Measurements from ENCODE around the gene GGCX.

Gene GGCX

DNA sequence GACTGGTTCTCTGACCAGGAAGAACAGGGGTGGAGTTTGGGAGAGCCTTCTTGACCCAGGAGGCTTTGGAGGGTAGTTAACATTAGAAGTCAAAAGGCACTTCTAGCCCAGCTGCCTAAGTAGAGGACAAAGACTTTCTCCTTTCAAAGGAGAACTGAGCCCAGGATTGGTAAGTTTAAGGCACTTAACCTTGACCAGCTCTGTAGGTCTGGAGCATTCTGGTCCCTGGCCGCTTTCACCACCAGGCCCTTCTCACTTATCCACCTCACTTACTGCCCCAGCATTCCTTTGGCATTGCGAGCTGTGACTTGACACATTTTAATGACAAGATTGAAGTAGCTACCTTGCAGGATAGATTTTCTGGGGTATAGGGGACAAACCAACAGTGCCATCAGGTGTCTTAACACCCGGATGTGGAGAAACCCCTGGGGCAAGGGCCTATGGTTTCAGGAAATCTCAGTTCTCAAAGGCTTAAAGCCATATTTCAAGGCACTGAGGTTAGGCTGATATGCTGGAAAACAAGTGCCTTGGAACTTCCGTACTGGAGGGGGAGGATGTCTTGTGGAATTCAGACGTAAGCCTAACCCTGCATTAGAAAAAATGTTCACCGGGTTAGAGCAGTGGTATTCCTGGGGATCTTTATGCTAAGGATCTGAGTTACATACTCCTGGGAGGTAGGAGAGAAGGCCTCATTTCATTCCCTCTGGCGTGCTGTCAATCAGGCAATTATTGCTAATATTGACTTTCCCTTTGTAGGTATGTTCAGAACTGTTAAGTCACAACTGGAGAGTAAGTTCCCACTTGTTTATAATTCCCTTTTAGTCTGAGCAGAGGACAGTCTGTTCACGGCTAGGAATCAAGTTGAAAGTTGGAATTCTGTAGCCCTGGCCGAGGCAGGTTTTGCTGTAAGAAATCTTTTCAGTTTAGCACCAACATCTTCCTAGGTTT, 46.2 kb upstream of the GGCX start (continued):
- TF ChIP-seq ZNF623 (tag by site-specific recombination; IDR thresholded peaks at IDR 0.05) (no peak), ZFP69B (tag by site-specific recombination; IDR thresholded peaks at IDR 0.05) (no peak), ZNF48 (tag by site-specific recombination; IDR thresholded peaks at IDR 0.05) (no peak), ZNF600 (tag by site-specific recombination; IDR thresholded peaks at IDR 0.05) (no peak), PBX3 (CRISPR knock-in tag; IDR thresholded peaks at IDR 0.05) (no peak), ZNF501 (tag by site-specific recombination; IDR thresholded peaks at IDR 0.05) (no peak), ZNF169 (tag by site-specific recombination; IDR thresholded peaks at IDR 0.05) (no peak)

- ChIA-PET CTCF (interaction anchor here (0.6 to 1.3 kb wide), 3 partner anchors 9 to 186 kb away, joined by 3 to 4 read pairs (median 3); no protein-coding TSS in a partner anchor), POLR2A (interaction anchor here (0.9 to 4.7 kb wide), 7 partner anchors 10 to 67 kb away, joined by 3 to 43 read pairs (median 6); partner anchors contain the start of genes GGCX, MAT2A, RNF181 and USP39)
- H3K4me1 ChIP-seq (ENCODE audit: control insufficient read depth, insufficient read depth, low read length), result peaks cover 9% of the 10 kb centered on the region
- H3K27ac ChIP-seq (ENCODE audit: extremely low read depth, low read depth, low read length), result no peak overlapping the region
- peaks cover 8 to 32% of the 10 kb centered on the region in 2 experiments; a peak in 2 of 3 replicates for H3K36me3 ChIP-seq (ENCODE audit: control insufficient read depth in 2 of 2, insufficient read depth in 1 of 2, low read length in 2 of 2)
- H3K9me3 ChIP-seq (ENCODE audit: control insufficient read depth, insufficient read depth, low read depth, low read length), result no peaks in the 10 kb centered on the region
- H3K4me3 ChIP-seq (ENCODE audit: low read depth, low read length), result no peak overlapping the region
- TF ChIP-seq ZNF580 (tag by site-specific recombination; IDR thresholded peaks at IDR 0.05) (no peak), ZNF704 (tag by site-specific recombination; IDR thresholded peaks at IDR 0.05) (no peak), ZIC2 (tag by site-specific recombination; IDR thresholded peaks at IDR 0.05) (no peak), ZBTB7A (tag by site-specific recombination; IDR thresholded peaks at IDR 0.05; ENCODE audit: low read depth) (no peak), SP2 (tag by site-specific recombination; IDR thresholded peaks at IDR 0.05) (no peak), ZNF350 (tag by site-specific recombination; IDR thresholded peaks at IDR 0.05) (no peak), ZNF654 (tag by site-specific recombination; IDR thresholded peaks at IDR 0.05; ENCODE audit: low read depth) (no peak)
Measured at GRCh38 chr2:85606116-85606455, 44.8 kb upstream of the GGCX start.

GRCh38 chr2:85605406-85606115, 44.3 kb upstream of the GGCX start:
- ChIA-PET POLR2A (interaction anchor here (0.9 to 4.7 kb wide), 8 partner anchors 10 to 67 kb away, joined by 3 to 43 read pairs (median 5); partner anchors contain the start of genes GGCX, MAT2A, RNF181 and USP39), CTCF (interaction anchor here (0.6 to 1.3 kb wide), 4 partner anchors 9 to 186 kb away, joined by 3 to 5 read pairs (median 4); no protein-coding TSS in a partner anchor)
- Histone ChIP-seq H3K27ac (ENCODE audit: extremely low read depth, low read depth, low read length) (no peak overlapping the region), H3K36me3 (ENCODE audit: control insufficient read depth in 2 of 2, insufficient read depth in 1 of 2, low read length in 2 of 2) (peaks cover 8 to 32% of the 10 kb centered on the region in 2 experiments; a peak in 2 of 3 replicates), H3K9me3 (ENCODE audit: control insufficient read depth, insufficient read depth, low read depth, low read length) (no peaks in the 10 kb centered on the region), H3K4me1 (ENCODE audit: control insufficient read depth, insufficient read depth, low read length) (peaks cover 9% of the 10 kb centered on the region), H3K4me3 (ENCODE audit: low read depth, low read length) (no peak overlapping the region)
- TF ChIP-seq ZEB2 (tag by site-specific recombination; IDR thresholded peaks at IDR 0.05), result no peak
- no peak for TF ChIP-seq ZNF280D (tag by site-specific recombination; IDR thresholded peaks at IDR 0.05)
- TF ChIP-seq, protein P1, sequence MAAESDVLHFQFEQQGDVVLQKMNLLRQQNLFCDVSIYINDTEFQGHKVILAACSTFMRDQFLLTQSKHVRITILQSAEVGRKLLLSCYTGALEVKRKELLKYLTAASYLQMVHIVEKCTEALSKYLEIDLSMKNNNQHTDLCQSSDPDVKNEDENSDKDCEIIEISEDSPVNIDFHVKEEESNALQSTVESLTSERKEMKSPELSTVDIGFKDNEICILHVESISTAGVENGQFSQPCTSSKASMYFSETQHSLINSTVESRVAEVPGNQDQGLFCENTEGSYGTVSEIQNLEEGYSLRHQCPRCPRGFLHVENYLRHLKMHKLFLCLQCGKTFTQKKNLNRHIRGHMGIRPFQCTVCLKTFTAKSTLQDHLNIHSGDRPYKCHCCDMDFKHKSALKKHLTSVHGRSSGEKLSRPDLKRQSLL (tag by site-specific recombination; IDR thresholded peaks at IDR 0.05), result no peak
- no peak for TF ChIP-seq ZNF221 (tag by site-specific recombination; IDR thresholded peaks at IDR 0.05; ENCODE audit: borderline replicate concordance)
- TF ChIP-seq ZNF10 (tag by site-specific recombination; IDR thresholded peaks at IDR 0.05), result no peak
- no peak for TF ChIP-seq SCRT1 (tag by site-specific recombination; IDR thresholded peaks at IDR 0.05; ENCODE audit: borderline replicate concordance)
- TF ChIP-seq, protein P2, sequence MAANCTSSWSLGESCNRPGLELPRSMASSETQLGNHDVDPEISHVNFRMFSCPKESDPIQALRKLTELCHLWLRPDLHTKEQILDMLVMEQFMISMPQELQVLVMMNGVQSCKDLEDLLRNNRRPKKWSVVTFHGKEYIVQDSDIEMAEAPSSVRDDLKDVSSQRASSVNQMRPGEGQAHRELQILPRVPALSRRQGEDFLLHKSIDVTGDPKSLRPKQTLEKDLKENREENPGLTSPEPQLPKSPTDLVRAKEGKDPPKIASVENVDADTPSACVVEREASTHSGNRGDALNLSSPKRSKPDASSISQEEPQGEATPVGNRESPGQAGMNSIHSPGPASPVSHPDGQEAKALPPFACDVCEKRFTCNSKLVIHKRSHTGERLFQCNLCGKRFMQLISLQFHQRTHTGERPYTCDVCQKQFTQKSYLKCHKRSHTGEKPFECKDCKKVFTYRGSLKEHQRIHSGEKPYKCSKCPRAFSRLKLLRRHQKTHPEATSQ (tag by site-specific recombination; IDR thresholded peaks at IDR 0.05), result no peak
- TF ChIP-seq ZNF654 (tag by site-specific recombination; IDR thresholded peaks at IDR 0.05; ENCODE audit: low read depth), result no peak
- no peak for TF ChIP-seq FEZF1 (tag by site-specific recombination; IDR thresholded peaks at IDR 0.05)
- TF ChIP-seq ZNF660 (tag by site-specific recombination; IDR thresholded peaks at IDR 0.05), result no peak

All from HEK293 (cell line).